ENCODE measurements around the gene ZNF660.

Gene ZNF660

GRCh38 chr3:44632193-44632592 is 47.4 kb downstream of the ZNF660 start:
- no peak for DNase-seq (ENCODE audit: low read depth in 2 of 2)

- DNase-seq (ENCODE audit: low read depth in 2 of 2), result no peak
These were observed 57.6 kb downstream of the ZNF660 start for GRCh38 chr3:44642337-44642736.

- DNase-seq (ENCODE audit: low read depth in 2 of 2), result no peak
These were observed 58.3 kb downstream of the ZNF660 start for GRCh38 chr3:44643024-44643423.

- DNase-seq (ENCODE audit: low read depth in 2 of 2), result no peak
These were observed 63.0 kb downstream of the ZNF660 start for GRCh38 chr3:44647771-44648170.

GRCh38 chr3:44648564-44649229 is 63.9 kb downstream of the ZNF660 start, which contains the start of gene ZNF35:
ZNF35 (plus strand) TSS chr3:44648732; CDS start chr3:44651068, 2,336 bp downstream.
- DNase-seq (ENCODE audit: low read depth in 2 of 2), result peak; percentile 32 to 40

Measured in stimulated activated CD8-positive, alpha-beta memory T cell treated with anti-CD3 and anti-CD28 coated beads, Interleukin-15, amount 100 ng/mL, for 48 hours (primary cell).